ENCODE results near the gene FGF1. TPM values are rescaled to one million over a fixed set of nuclear protein-coding genes. Genes with fewer than 3 reads are reported as not detected.
A peak's percentile ranks its signal among the peaks of the same experiment; 100 is the strongest.

Gene FGF1
- total RNA-seq, 2 donors from 2014 or later: 11.4 to 56.7 TPM

- DNase-seq (ENCODE audit: low spot score) (no peak), ATAC-seq (ENCODE audit: insufficient number of reproducible peaks, low FRiP score, low read depth) (no peak)
- Histone ChIP-seq H3K4me3 (no peak overlapping the region), H3K36me3 (no peaks in the 10 kb centered on the region), H3K4me1 (ENCODE audit: control insufficient read depth in 1 of 2, low read depth in 2 of 2) (peaks cover 0 to 3% of the 10 kb centered on the region in 2 donors), H3K9me3 (no peaks in the 10 kb centered on the region), H3K27ac (no peak overlapping the region), H3K27me3 (replicated peaks; ENCODE audit: insufficient read depth) (no peaks in the 10 kb centered on the region)
- no peak for TF ChIP-seq CTCF (IDR thresholded peaks at IDR 0.05)
Measured at GRCh38 chr5:142660196-142660595, 25.7 kb downstream of the FGF1 start.

GRCh38 chr5:142659405-142659804, 26.5 kb downstream of the FGF1 start:
- no peak overlapping the region for H3K4me3 ChIP-seq
- DNase-seq (ENCODE audit: low spot score) (no peak), ATAC-seq (ENCODE audit: insufficient number of reproducible peaks, low FRiP score, low read depth) (no peak)
- H3K27me3 ChIP-seq (replicated peaks; ENCODE audit: insufficient read depth): no peaks in the 10 kb centered on the region
- no peaks in the 10 kb centered on the region for H3K9me3 ChIP-seq
- no peak for TF ChIP-seq CTCF (IDR thresholded peaks at IDR 0.05)
- no peaks in the 10 kb centered on the region for H3K36me3 ChIP-seq
- H3K4me1 ChIP-seq (ENCODE audit: control insufficient read depth in 1 of 2, low read depth in 2 of 2): peaks cover 0 to 11% of the 10 kb centered on the region in 2 donors
- H3K27ac ChIP-seq: no peak overlapping the region

GRCh38 chr5:142658278-142658677, 27.6 kb downstream of the FGF1 start:
- no peak overlapping the region for H3K27ac ChIP-seq
- ATAC-seq (ENCODE audit: insufficient number of reproducible peaks, low FRiP score, low read depth) (no peak), DNase-seq (ENCODE audit: low spot score) (no peak)
- no peaks in the 10 kb centered on the region for H3K27me3 ChIP-seq (replicated peaks; ENCODE audit: insufficient read depth)
- H3K4me1 ChIP-seq (ENCODE audit: control insufficient read depth in 1 of 2, low read depth in 2 of 2): peaks cover 0 to 17% of the 10 kb centered on the region in 2 donors
- no peak overlapping the region for H3K4me3 ChIP-seq
- H3K9me3 ChIP-seq: no peaks in the 10 kb centered on the region
- no peaks in the 10 kb centered on the region for H3K36me3 ChIP-seq
- no peak for TF ChIP-seq CTCF (IDR thresholded peaks at IDR 0.05)

- no peak for DNase-seq (ENCODE audit: low spot score)
- Histone ChIP-seq H3K27me3 (replicated peaks; ENCODE audit: insufficient read depth) (no peaks in the 10 kb centered on the region), H3K27ac (no peak overlapping the region), H3K9me3 (no peaks in the 10 kb centered on the region), H3K4me3 (no peak overlapping the region), H3K4me1 (ENCODE audit: control insufficient read depth in 1 of 2, low read depth in 2 of 2) (peaks cover 0 to 25% of the 10 kb centered on the region in 2 donors), H3K36me3 (no peaks in the 10 kb centered on the region)
- TF ChIP-seq CTCF (IDR thresholded peaks at IDR 0.05): no peak
- no peak for ATAC-seq (ENCODE audit: insufficient number of reproducible peaks, low FRiP score, low read depth)
Measured at GRCh38 chr5:142657446-142657845, 28.4 kb downstream of the FGF1 start.

- DNase-seq (ENCODE audit: low spot score): peak; percentile 66
- Histone ChIP-seq H3K36me3 (no peaks in the 10 kb centered on the region), H3K27ac (peak overlapping the region; percentile 44 to 48), H3K4me1 (ENCODE audit: control insufficient read depth in 1 of 2, low read depth in 2 of 2) (peaks cover 0 to 27% of the 10 kb centered on the region in 2 donors), H3K4me3 (peak overlapping the region; percentile 32), H3K27me3 (replicated peaks; ENCODE audit: insufficient read depth) (no peaks in the 10 kb centered on the region), H3K9me3 (no peaks in the 10 kb centered on the region)
- peak; percentile 61 for ATAC-seq (ENCODE audit: insufficient number of reproducible peaks, low FRiP score, low read depth)
- peak; percentile 95 for TF ChIP-seq CTCF (IDR thresholded peaks at IDR 0.05)
Measured at GRCh38 chr5:142655339-142656267, 30.3 kb downstream of the FGF1 start.
